ENCODE data around the gene TSPAN14. TPM values are rescaled to one million over a fixed set of nuclear protein-coding genes. Genes with fewer than 3 reads are reported as not detected.
A peak's percentile ranks its signal among the peaks of the same experiment; 100 is the strongest.

Gene TSPAN14
- total RNA-seq, 3 donors from 2014 or later, result 52.8 to 76.8 (median 74.8) TPM

DNA sequence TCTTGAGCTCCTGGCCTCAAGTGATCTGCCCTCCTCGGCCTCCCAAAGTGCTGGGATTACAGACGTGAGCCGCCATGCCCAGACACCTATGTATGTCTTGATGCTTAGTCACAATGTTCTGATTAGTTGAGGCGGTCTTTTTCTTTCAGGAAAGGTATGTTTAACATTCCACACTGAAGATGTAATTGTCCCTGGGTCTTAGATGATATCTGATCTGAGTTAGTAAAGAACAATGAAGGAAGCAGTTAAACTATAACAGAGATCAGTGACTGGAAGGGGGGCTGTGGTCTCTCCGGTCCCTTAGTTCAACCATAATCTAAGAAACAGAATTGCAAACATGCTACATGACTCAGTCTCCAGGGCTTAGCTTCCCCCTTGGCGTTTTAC, 52.1 kb downstream of the TSPAN14 start:
- no peak overlapping the region for H3K4me3 ChIP-seq
- no peaks in the 10 kb centered on the region for H3K27me3 ChIP-seq
- no peak for TF ChIP-seq POLR2AphosphoS5 (IDR thresholded peaks at IDR 0.05)
- no peak for TF ChIP-seq POLR2A (IDR thresholded peaks at IDR 0.05)
- TF ChIP-seq, protein P1, sequence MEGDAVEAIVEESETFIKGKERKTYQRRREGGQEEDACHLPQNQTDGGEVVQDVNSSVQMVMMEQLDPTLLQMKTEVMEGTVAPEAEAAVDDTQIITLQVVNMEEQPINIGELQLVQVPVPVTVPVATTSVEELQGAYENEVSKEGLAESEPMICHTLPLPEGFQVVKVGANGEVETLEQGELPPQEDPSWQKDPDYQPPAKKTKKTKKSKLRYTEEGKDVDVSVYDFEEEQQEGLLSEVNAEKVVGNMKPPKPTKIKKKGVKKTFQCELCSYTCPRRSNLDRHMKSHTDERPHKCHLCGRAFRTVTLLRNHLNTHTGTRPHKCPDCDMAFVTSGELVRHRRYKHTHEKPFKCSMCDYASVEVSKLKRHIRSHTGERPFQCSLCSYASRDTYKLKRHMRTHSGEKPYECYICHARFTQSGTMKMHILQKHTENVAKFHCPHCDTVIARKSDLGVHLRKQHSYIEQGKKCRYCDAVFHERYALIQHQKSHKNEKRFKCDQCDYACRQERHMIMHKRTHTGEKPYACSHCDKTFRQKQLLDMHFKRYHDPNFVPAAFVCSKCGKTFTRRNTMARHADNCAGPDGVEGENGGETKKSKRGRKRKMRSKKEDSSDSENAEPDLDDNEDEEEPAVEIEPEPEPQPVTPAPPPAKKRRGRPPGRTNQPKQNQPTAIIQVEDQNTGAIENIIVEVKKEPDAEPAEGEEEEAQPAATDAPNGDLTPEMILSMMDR (IDR thresholded peaks at IDR 0.05), result no peak
- no peak for DNase-seq (ENCODE audit: low spot score in 2 of 2)
- no peaks in the 10 kb centered on the region for H3K9me3 ChIP-seq
- intact Hi-C loops (cut with DNase I; ENCODE audit: low total_unique reads), result no loop called here
- peaks cover 22 to 33% of the 10 kb centered on the region in 2 donors for H3K4me1 ChIP-seq
- peak overlapping the region; percentile 89 to 92 for H3K27ac ChIP-seq
- H3K36me3 ChIP-seq, result no peaks in the 10 kb centered on the region

DNA sequence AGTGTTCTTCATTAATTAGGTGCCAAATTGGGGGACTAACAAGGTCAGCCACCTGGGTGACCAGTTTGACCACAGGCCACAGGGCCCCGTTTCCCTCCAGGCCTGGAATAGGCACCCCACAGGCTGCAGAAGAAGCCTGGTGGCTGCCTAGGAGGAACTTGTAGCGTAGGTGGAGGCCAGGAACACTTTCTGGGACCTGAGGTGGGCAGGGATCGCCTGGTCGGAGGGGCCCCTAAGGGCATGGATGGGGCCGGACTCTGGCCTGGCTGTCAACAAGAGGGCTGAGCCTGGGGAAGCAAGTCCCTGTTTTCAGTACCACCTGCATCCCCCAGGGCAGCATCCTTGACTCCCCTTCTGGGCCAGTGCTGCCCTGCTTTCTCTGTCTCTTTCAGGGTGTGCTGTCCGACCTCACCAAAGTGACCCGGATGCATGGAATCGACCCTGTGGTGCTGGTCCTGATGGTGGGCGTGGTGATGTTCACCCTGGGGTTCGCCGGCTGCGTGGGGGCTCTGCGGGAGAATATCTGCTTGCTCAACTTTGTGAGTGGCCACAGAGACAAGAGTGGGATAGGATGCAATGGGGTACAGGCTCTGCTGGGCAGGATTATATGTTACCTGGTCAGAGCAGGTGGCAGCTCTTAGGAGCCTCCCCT, 52.9 kb downstream of the TSPAN14 start:
- Histone ChIP-seq H3K27ac (peak overlapping the region; percentile 50 to 92), H3K36me3 (peaks cover 2% of the 10 kb centered on the region), H3K27me3 (no peaks in the 10 kb centered on the region), H3K4me3 (no peak overlapping the region), H3K9me3 (no peaks in the 10 kb centered on the region), H3K4me1 (peaks cover 22 to 25% of the 10 kb centered on the region in 2 donors)
- intact Hi-C loops (cut with DNase I; ENCODE audit: low total_unique reads), result no loop called here
- TF ChIP-seq, protein P1 (IDR thresholded peaks at IDR 0.05), result no peak
- TF ChIP-seq POLR2AphosphoS5 (IDR thresholded peaks at IDR 0.05), result no peak
- no peak for TF ChIP-seq POLR2A (IDR thresholded peaks at IDR 0.05)
- no peak for DNase-seq (ENCODE audit: low spot score in 2 of 2)

DNA sequence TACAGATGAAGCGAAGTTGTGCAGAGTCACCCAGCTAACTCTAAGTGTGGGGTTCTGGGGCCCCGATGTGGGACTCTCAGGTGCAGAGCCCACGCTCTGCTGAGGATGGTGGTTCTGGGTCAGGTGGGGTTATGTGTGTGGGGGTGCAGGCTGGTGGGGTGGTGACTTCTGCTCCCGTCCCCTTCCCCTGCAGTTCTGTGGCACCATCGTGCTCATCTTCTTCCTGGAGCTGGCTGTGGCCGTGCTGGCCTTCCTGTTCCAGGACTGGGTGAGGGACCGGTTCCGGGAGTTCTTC, 54.9 kb downstream of the TSPAN14 start:
- Histone ChIP-seq H3K27me3 (no peaks in the 10 kb centered on the region), H3K36me3 (peaks cover 6% of the 10 kb centered on the region), H3K4me3 (no peak overlapping the region), H3K27ac (peak overlapping the region; percentile 3 to 79), H3K9me3 (no peaks in the 10 kb centered on the region), H3K4me1 (peaks cover 18% of the 10 kb centered on the region in 2 donors)
- TF ChIP-seq POLR2A (IDR thresholded peaks at IDR 0.05), result no peak
- TF ChIP-seq POLR2AphosphoS5 (IDR thresholded peaks at IDR 0.05), result no peak
- TF ChIP-seq, protein P1 (IDR thresholded peaks at IDR 0.05), result no peak
- intact Hi-C loops (cut with DNase I; ENCODE audit: low total_unique reads), result no loop called here
- no peak for DNase-seq (ENCODE audit: low spot score in 2 of 2)

DNA sequence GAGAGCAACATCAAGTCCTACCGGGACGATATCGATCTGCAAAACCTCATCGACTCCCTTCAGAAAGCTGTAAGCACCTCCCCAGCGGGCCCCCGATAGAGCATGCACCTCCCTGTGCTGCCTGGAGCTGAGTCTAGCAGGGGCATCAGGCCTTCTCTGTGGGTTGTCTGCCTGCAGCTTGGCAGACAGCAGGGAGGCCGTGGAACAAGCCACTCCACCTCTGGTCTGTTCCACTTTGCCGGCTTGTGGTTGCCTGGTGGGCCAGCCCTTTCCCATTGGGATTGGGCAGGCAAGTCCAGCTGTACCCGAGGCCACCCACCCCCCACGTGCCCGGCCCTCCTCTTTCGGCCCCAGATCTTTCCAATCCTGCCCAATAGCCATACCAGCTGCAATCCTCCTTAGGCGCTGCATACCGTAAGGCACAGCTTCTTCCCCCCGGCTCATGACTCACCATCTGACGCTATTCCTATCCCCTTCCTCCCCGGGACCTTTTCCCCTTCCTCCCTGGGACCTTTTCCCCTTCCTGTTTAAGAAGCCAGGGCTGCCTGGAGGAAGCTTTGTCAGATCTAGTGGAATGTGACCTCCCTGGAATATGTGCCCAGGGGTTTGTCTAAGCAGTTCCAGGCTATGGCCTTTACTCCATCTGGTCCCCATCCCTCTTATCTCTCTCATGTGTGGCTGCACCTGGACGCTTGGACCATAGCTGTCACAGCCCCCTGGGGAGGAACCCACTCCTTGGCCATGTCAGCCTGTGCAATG, 55.5 kb downstream of the TSPAN14 start:
- TF ChIP-seq, protein P1 (IDR thresholded peaks at IDR 0.05), result no peak
- TF ChIP-seq POLR2AphosphoS5 (IDR thresholded peaks at IDR 0.05) (peak in 1 of 3 donors; percentile 27), POLR2A (IDR thresholded peaks at IDR 0.05) (no peak)
- Histone ChIP-seq H3K4me1 (peaks cover 13 to 14% of the 10 kb centered on the region in 2 donors), H3K9me3 (no peaks in the 10 kb centered on the region), H3K27me3 (no peaks in the 10 kb centered on the region), H3K4me3 (no peak overlapping the region), H3K36me3 (peaks cover 6% of the 10 kb centered on the region), H3K27ac (peak overlapping the region; percentile 3 to 79)
- no peak for DNase-seq (ENCODE audit: low spot score in 2 of 2)
- intact Hi-C loops (cut with DNase I; ENCODE audit: low total_unique reads), result no loop called here

DNA sequence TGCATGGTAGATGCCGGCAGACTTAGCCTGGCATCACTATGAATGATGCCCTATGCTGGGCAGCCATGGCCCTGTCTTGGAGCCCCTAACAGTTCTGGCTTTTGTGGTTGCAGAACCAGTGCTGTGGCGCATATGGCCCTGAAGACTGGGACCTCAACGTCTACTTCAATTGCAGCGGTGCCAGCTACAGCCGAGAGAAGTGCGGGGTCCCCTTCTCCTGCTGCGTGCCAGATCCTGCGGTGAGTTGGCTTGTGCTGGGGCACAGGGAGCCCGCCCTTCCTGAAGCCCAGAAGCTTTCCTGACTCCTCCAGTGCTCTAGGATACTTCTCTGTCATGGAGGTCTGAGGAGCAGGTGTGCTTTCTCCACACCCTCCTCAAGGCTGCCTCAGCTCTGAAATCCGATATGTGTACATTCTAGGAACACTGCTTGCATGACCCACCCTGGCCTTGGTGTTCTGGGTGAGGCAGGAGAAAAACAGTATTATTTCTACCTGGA, 58.0 kb downstream of the TSPAN14 start:
- H3K36me3 ChIP-seq, result peaks cover 10% of the 10 kb centered on the region
- no peaks in the 10 kb centered on the region for H3K4me1 ChIP-seq
- H3K9me3 ChIP-seq, result no peaks in the 10 kb centered on the region
- H3K27me3 ChIP-seq, result no peaks in the 10 kb centered on the region
- no peak overlapping the region for H3K4me3 ChIP-seq
- no peak for DNase-seq (ENCODE audit: low spot score in 2 of 2)
- TF ChIP-seq POLR2A (IDR thresholded peaks at IDR 0.05), result no peak
- TF ChIP-seq, protein P1 (IDR thresholded peaks at IDR 0.05), result no peak
- no peak for TF ChIP-seq POLR2AphosphoS5 (IDR thresholded peaks at IDR 0.05)
- intact Hi-C loops (cut with DNase I; ENCODE audit: low total_unique reads), result no loop called here
- H3K27ac ChIP-seq, result no peak overlapping the region
